ENCODE data around the gene VPS18.

- TF ChIP-seq CTCF (IDR thresholded peaks at IDR 0.05) (no peak), POLR2AphosphoS5 (IDR thresholded peaks at IDR 0.05) (no peak), POLR2A (IDR thresholded peaks at IDR 0.05) (no peak)
Measured at GRCh38 chr15:40921949-40922607, 27.8 kb downstream of the VPS18 start.
